GM20000 (cell line): Measurements from ENCODE around the gene COL13A1.

Source experiments
- DNase-seq: peaks from one replicate; pipeline ENCODE4 v3.0.0; 2012; ENCODE audit warnings: low spot score
- TF ChIP-seq, protein P1 (sequence below): IDR thresholded peaks from 2 replicates; pipeline ENCODE4 v1.5.1; 2012; ENCODE audit warnings: mild to moderate bottlenecking, control low read depth; ENCODE audit errors: extremely low read depth, missing control alignments

Gene COL13A1

DNA sequence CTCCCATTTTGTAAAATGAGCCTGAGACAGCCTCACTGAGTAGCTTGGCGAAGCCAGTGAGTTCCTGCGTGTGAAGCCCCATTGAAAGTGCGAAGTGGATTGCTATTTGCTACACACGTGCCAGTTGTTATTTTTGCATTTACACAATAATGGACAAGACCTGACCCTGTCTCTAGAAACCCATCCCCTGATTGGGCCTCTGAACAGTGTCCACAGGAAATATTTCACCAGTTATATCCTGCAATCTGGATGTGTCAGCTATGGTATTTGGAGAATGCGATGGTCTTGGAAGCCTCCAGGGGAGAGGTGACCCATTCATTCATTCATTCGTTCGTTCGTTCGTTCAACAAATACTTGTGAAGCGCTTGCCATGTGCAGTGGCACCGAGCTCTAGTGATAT, 37.1 kb downstream of the COL13A1 start:
- DNase-seq: no peak
- TF ChIP-seq, protein P1, sequence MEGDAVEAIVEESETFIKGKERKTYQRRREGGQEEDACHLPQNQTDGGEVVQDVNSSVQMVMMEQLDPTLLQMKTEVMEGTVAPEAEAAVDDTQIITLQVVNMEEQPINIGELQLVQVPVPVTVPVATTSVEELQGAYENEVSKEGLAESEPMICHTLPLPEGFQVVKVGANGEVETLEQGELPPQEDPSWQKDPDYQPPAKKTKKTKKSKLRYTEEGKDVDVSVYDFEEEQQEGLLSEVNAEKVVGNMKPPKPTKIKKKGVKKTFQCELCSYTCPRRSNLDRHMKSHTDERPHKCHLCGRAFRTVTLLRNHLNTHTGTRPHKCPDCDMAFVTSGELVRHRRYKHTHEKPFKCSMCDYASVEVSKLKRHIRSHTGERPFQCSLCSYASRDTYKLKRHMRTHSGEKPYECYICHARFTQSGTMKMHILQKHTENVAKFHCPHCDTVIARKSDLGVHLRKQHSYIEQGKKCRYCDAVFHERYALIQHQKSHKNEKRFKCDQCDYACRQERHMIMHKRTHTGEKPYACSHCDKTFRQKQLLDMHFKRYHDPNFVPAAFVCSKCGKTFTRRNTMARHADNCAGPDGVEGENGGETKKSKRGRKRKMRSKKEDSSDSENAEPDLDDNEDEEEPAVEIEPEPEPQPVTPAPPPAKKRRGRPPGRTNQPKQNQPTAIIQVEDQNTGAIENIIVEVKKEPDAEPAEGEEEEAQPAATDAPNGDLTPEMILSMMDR: no peak

DNA sequence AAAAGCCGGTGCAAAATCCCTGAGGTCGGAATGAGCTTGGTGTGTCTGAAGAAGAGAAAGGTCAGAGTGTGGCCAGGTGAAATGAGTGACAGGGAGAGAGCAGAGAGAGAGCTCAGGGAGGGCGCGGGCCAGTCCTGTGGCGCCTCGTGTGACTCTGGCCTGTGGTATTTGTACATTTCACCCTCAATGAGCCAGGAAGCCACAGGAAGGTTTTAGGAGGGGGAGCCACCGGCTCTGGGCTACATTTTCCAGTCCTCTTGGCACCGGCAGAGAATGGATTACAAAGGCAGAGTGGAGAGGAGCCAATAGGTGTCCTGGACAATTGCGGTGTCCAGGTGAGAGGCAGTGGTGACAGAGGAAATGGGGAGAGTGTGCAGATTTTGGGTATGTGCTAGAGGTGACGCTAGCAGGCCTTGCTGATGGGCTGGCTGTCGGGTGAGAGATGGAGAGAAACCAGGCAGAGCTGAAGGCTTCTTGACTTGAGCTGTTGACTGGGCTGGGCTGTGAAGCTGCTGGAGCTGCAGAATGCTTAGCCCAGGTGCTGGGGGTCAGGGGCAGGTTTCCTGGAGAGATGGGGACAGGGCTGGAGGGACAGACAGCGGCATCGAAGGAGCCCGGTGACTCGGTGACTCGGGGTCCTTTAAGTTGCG, 38.1 kb downstream of the COL13A1 start:
- TF ChIP-seq, protein P1: no peak
- DNase-seq: no peak

DNA sequence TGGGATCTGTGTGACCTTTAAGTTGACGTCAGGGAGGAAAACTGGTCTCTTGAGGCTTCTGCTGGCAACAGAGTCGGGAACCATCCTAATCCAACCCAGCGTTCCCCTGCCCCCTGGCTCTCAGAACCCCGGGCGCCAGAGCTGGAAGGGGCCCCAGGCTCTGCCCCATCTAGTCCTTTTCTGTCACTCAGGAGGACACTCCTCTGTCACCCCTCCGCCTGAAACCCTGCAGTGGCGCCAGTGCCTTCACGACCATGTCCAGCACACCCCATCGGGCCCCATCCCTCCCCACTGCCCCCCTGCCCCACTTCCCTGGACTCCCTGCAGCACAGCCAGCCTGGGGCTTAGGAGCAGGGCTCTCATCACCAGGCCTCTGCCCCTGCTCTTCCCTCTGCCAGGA, 39.1 kb downstream of the COL13A1 start:
- DNase-seq: no peak
- TF ChIP-seq, protein P1: no peak

DNA sequence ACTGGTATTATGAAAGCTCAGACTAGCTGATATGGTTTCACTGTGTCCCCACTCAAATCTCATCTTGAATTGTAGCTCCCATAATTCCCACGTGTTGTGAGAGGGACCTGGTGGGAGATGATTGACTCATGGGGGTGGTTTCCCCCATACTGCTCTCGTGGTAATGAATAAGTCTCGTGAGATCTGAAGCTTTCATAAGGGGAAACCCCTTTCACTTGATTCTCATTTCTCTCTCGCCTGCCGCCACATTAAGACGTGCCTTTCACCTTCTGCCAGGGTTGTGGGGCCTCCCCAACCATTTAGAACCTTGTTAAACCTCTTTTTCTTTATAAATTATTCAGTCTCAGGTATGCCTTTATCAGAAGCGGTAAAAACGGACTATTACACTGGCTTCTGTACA, 40.3 kb downstream of the COL13A1 start:
- no peak for DNase-seq
- TF ChIP-seq, protein P1: no peak

DNA sequence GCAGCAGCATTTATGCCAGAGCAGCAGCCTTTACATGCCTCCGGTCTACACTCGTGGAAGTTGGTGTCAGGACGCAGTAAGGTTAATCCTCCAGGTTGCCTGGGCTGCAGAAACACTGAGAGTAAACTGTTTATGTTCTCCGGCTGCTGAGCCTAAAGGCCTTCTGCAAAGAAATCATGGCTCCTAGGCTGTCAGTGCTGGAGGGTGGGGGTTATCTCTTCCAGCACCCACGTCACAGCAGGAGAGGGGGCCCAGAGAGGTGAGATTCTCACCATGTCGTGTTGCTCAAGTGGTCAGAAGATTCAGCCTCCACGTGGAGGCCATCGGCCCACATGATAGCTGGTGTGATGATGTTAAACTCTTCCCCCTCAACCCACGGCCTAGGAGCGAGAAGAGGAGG, 41.2 kb downstream of the COL13A1 start:
- TF ChIP-seq, protein P1: no peak
- no peak for DNase-seq

DNA sequence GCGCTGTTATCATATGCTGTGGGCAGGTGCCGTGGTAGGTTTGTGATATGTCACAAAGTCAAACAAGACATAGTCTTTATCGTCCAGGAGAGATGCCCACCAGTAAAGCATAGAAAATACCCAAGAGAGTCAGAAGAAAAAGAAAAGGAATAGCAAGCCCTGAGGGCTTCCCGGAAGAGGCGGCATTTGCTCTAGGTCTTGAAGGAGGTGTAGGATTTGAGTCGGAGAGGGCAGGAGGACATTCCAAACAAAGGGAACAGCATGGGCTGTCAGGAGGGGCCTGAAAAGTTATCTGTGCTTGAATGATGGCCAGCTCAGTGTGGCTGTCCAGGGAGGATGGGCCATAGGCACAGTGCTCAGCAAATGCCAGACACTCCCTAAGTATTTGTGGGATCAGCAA, 42.2 kb downstream of the COL13A1 start:
- DNase-seq: no peak
- TF ChIP-seq, protein P1: no peak

DNA sequence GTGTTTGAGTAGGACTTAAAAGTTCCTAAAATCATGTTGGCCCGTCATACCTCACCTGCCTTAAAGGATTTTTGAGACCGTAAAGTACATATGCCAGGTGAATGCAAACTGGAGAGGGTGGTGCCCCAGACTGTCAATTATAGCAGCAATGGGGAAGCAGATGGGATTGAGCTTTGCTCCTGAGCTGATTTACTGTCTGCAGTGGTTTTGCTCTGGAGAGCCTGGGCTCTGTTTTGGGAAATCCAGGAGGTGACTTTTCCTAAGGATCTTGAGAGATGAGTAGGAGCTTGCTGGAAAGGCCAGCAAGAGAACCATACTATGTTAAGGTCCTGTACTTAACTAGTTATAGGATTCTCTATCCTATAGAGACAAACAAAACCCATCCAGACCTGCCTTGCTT, 43.0 kb downstream of the COL13A1 start:
- TF ChIP-seq, protein P1: no peak
- DNase-seq: no peak
